HL-60/S4 treated with phorbol 12-myristate 13-acetate at 8.2 ng/mL for 4 days and 3 days (cell line): Measurements from ENCODE around the gene DNAH8.
"Not testable (repeated sequence)": the region's sequence is repeated elsewhere in the genome, so short reads cannot be mapped to it uniquely, and the experiment has no call there.

Experiments used
- in situ Hi-C: fragments of 300-500 bp; cut with MboI; formaldehyde crosslinking; loops from 2 replicates; pipeline ENCODE4 v1.15.0; 2022; ENCODE audit warnings: low sequenced_read_pairs

Gene DNAH8

DNA sequence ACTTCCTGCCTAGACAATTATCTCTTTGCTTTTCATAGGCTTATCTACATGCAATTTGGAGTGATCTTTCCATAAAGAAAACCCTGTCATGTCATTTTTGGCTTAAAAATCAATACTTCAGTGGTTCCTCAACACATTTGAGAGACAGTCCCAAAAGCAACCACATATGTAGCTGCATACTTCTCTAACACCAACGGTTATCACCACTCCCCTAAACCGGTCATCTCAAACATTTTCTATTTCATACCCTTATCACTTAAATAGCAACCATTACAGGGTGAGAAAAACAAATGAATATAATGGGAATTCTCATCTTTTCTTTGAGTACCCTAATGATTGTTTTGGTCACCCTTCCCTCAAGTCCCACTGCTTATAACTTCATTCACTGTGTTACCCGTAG, 17.3 kb upstream of the DNAH8 start:
- in situ Hi-C loops, result no loop called here

DNA sequence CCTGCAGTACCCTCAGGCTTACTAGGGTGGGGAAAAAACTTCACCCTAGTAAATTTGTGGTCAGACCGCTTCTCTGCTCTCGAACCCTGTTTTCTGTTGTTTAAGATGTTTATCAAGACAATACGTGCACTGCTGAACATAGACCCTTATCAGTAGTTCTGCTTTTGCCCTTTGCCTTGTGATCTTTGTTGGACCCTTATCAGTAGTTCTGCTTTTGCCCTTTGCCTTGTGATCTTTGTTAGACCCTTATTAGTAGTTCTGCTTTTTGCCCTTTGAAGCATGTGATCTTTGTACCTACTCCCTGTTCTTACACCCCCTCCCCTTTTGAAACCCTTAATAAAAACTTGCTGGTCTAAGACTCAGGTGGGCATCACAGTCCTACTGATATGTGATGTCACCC, 15.4 kb upstream of the DNAH8 start:
- in situ Hi-C loops, result not testable (repeated sequence)

GRCh38 chr6:38701551-38701950, 13.6 kb upstream of the DNAH8 start:
- in situ Hi-C loops, result no loop called here

DNA sequence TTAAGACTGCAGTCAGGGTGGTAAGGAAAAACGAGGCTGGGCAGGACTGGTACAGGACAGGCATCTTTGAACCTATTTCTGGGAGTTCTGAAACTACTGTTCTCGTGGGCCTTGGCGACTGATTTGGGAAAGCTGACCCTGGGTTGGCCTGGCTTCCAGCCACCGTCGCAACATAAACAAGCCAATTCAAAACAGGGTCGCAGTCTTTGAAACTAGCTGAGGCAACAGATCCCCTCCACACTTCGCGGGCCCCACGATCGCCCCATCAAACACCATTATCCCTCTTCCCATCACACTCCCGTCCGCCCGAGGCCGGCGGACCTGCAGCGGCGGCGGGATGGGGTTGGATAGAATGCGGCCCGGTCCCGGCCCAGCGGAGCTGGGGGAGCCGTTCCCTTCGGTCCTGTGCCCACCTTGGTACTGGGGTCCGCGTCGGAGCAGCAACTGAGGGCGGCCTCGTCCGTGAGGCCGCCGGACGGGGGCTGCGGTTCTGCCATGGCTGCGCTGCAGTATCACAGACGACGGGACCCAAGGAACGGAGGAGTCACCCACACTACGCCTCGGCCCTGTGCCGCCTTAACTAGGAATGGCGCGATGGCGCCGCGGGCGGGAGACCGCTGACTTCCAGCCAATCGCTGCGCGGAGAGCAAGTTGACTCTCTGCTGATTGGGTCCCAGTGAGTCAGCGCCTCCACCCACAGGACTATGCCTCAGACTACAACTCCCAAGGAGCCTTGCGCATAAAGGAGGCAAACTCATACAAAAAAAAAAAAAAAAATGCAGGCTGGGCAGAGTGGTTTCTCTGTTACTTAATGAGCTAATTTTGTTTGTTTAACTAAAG, 12.3 kb upstream of the DNAH8 start, which contains the start of gene GLO1:
Gene GLO1 (minus strand): TSS at position 588 of the 840 bp plus-strand sequence. CDS start 91 bp downstream, at position 497.
- in situ Hi-C loops, result no loop called here

- in situ Hi-C loops, result no loop called here
Observed at GRCh38 chr6:38703949-38704590, 11.0 kb upstream of the DNAH8 start.

DNA sequence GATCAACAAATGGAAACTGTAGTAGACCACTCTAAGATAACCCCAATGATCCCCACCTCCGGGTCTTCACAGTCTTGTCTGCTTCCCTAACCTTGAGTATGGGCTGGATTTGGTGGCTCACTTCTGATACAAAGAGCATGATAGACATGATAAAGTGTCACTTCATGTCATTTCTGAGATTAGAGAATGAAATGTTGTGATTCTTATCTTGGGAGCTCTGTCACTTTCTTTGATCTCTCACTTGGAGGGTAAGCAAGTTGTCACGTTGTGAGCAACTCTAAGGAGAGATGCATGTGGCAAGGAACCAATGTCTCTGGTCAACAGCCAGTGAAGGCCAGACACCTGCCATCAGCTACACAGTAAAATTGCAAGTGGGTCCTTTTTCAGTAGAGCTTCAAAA, 9.2 kb upstream of the DNAH8 start:
- in situ Hi-C loops, result no loop called here

DNA sequence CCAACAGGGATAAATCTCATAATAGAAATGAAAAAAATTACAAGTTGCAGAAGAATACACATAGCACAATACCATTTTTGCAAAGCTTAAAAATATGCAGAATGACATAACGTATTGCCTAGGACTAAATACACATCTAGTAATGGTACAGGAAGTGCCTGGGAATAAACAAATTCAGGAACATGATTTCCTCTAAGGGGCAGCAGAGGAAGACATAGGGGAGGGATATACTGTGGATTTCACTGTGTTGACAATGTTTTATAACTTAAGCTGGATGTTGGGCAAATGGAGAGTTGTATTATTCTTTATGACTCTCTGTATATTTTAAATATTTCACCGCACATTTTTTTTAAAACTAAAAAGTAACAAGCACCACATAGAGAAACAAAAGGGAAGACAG, 6.6 kb upstream of the DNAH8 start:
- in situ Hi-C loops, result no loop called here

DNA sequence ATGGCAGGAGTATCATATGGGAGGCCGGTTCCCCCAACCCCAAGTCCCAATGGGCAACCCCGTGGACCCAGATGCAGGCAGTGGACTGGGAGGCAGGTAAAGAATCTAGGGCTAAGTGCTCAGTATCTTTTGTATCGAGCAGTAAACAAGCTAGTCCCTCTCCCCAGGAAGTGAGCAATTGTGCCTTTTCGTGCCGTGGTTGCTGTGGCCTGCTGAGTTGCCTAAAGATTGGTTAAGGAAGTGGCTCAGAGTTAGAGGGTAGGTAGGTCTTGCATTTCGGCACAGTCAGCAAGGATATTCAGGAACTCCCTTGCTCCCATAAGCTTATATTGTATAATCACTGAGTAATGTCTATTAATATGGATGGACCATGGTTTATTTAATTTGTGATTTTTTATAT, 1.3 kb upstream of the DNAH8 start:
- in situ Hi-C loops, result no loop called here

GRCh38 chr6:38714239-38715015, 684 bp upstream of the DNAH8 start:
- in situ Hi-C loops, result no loop called here

GRCh38 chr6:38716825-38717224, 1.7 kb downstream of the DNAH8 start:
- in situ Hi-C loops, result no loop called here

DNA sequence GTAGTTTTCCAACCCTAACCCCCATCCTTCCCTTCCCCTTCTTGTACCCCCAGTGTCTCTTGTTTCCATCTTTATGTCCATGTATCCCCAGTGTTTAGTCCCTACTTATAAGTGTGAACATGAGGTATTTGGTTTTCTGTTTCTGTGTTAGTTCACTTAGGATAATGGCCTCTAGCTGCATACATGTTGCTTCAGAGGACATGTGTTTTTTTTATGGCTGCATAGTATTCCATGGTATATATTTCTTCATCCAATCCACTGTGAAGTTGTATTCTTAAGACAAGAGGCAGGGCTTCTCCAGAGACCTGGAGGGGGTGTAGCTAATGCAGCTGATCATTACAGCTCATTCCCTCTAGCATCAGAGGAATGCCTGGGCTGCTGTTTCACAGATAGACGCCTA, 4.2 kb downstream of the DNAH8 start:
- in situ Hi-C loops, result no loop called here

- in situ Hi-C loops, result no loop called here
Observed at GRCh38 chr6:38720295-38720694, 5.2 kb downstream of the DNAH8 start.

DNA sequence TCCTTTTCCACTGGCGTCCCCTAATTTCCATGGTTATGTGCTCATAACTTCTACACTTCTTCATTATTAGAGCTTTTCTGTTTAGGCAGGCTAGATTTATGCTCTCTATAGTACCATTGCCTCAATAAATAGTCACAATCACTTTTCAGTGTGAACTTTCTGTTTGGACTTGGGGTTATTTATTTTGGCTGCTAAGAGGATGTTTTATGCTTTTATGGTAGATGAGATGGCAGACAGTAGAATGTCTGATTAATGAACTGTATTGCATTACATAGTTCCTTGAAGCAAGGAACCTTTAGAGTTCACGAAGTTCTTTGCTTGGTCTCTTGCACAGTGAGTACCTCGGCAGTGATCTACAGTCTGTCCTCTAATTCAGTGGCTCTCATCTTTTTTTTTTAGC, 6.9 kb downstream of the DNAH8 start:
- in situ Hi-C loops, result no loop called here

DNA sequence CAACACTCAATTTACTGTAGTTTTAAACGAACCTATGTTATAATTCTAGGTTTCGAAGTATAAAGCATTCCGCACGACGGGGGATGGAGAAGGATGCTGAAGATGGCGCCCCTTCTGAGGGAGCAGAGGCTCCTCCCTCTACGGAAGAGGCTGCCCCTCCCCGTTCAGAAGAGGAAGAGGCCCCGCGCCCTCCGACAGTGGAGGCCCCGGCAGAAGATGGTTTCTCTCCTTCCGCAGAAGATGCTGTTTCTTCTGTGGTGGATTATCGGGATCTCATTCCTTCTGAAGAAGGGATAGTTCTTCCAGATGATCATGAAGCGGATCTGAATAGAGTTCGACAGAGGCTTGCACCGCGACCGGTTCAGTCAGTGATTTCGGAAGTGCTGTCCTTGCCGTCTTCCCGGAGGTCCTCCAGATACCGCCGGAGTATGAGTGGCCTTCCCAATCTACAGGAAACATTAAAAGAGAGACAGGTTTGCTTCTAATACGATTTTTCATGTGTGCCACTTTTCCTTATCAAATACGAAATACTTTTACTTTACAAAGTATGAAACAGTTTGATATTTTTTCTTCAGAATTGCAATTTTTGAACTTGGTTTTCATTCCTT, 7.7 kb downstream of the DNAH8 start:
- in situ Hi-C loops, result no loop called here

DNA sequence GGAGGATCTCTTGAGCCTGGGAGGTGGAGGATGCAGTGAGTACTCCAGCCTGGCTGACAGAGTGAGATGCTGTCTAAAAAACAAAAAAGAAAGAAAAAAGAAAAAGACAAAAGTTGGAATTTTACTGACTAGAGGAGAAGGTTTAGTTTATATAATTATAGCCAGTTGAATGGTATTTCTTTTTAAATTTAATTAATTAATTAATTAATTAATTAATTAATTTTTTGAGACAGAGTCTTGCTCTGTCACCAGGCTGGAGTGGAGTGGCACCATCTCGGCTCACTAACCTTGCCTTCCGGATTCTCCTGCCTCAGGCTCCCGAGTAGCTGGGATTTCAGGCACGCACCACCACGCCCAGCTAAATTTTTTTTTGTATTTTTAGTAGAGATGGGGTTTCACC, 8.7 kb downstream of the DNAH8 start:
- in situ Hi-C loops, result no loop called here

GRCh38 chr6:38724343-38724742, 9.2 kb downstream of the DNAH8 start:
- in situ Hi-C loops, result no loop called here

DNA sequence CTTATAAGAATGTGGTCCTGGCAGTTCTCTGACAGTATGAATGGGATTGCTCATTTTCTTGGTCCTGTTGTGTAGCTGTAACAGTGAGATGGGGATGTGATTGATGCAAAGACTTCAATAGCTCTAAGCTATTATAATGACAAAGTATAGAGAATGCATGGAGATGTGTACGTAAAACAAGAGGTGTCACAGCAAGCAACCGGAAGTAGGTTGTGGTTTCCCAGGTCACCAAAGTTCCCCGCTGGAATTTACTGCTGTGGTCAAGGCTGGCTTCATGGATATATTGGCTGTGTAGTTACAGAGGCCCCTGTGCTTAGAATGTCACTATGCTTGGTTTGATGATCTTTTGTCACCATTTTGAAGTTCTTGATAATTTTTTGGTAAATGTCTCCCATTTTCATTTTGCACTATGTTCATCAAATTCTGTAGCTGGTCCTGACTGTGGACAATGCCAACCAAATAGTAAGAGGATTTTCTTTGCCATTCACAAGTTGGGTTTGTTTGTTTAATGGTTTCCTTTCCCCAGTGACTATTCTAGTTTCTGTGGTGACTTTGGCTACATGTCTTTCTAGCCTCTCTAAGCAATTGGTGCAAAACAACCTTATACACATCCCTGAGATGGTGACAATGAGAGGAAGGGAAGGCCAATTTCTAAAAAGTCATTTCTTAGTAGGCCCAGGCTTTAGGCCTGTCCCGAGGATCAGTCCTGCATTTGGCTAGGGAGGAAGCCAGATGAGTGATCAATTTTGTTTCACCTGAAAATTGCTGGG, 10.5 kb downstream of the DNAH8 start:
- in situ Hi-C loops, result no loop called here

DNA sequence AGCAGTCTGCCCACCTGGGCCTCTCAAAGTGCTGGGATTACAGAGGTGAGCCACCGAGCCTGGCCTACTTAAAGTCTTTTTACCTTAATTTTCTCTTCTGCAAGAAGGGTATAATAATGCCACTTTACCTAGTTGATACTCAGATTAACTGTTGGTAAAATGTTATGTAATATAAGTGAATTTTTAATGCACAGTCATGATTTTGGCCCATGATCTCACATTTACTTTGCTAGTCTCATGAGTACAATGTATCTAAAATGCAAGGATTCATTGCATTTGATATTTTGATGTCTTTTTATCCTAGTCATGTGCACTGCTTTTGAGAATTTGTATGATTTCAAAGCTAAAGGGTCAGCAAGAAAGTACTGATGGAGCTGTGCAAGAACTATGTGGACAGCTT, 13.1 kb downstream of the DNAH8 start:
- in situ Hi-C loops, result no loop called here

GRCh38 chr6:38730140-38730862, 15.2 kb downstream of the DNAH8 start:
- in situ Hi-C loops, result no loop called here

DNA sequence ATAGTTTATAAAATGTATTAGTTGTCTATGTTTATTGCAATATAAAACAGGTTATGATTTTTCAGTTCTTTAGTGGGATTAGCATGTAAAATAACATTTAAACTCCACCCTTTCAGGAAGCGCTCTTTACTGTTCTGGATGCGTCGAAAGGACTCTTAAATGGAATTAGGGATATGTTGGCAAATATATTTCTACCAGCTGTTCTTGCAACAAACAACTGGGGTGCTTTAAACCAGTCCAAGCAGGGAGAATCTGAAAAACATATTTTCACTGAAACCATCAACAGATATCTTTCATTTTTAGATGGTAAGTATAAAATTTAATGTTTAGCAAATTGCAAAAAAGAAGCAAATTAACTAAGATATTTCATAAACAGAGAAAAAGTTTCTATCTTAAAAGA, 21.8 kb downstream of the DNAH8 start:
- in situ Hi-C loops, result no loop called here
